ENCODE data around the gene NDUFS6.

DNA sequence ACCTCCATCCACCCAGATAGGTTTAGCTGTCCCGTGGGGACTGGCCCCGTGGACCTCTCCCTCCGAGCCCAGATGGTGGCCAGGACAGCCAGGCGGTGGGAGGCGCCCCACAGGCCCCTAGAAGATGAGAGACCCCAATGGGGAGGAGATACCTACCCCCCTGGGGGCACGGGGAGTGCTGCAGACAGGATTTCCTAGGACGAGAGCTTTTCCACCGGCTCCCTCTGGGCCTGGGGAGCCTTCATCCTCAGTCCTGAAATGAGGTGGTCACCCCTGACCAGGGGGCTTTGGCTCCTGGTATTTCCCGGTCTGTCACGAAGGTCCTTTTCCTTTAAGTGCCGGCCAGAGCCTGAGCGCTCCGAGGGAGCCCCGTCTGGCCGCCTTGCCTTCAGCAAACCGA lies 48.3 kb upstream of the NDUFS6 start:
- TF ChIP-seq FOS (IDR thresholded peaks at IDR 0.05; ENCODE audit: low read depth, low read length) (no peak), POLR2A (IDR thresholded peaks at IDR 0.05; ENCODE audit: low read depth, low read length) (no peak)
- TF ChIP-seq, protein P1, sequence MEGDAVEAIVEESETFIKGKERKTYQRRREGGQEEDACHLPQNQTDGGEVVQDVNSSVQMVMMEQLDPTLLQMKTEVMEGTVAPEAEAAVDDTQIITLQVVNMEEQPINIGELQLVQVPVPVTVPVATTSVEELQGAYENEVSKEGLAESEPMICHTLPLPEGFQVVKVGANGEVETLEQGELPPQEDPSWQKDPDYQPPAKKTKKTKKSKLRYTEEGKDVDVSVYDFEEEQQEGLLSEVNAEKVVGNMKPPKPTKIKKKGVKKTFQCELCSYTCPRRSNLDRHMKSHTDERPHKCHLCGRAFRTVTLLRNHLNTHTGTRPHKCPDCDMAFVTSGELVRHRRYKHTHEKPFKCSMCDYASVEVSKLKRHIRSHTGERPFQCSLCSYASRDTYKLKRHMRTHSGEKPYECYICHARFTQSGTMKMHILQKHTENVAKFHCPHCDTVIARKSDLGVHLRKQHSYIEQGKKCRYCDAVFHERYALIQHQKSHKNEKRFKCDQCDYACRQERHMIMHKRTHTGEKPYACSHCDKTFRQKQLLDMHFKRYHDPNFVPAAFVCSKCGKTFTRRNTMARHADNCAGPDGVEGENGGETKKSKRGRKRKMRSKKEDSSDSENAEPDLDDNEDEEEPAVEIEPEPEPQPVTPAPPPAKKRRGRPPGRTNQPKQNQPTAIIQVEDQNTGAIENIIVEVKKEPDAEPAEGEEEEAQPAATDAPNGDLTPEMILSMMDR (conservative IDR thresholded peaks at IDR 0.05; ENCODE audit: low read depth, low read length), result no peak

Measured in IMR-90 (cell line).